Adrenal gland (tissue), 5 donors: ENCODE data around the gene ZNF763.

Source experiments
- CTCF ChIP-seq, 6 experiments: fragments of 450-650 bp in 4 of 6; fragments of 200-600 bp in 2 of 6; sonication (generic) in 1 of 6; IDR thresholded peaks; 1 replicate in 5 of 6; 2 replicates in 1 of 6; pipeline versions ENCODE4 v1.5.1 to v1.8.0; 2016 to 2021; ENCODE audit warnings: antibody characterized with exemption in 6 of 6, mild to moderate bottlenecking in 2 of 6, moderate library complexity in 1 of 6
- POLR2A ChIP-seq, 2 donors: fragments of 450-650 bp; IDR thresholded peaks; one replicate each; pipeline ENCODE4 v1.6.1; 2017; ENCODE audit warnings: antibody characterized with exemption in 2 of 2, mild to moderate bottlenecking in 2 of 2, moderate library complexity in 1 of 2
- donor health status: DM: no; HTN: no; CAD: no.

GRCh38 chr19:11971041-11971440, 6.2 kb downstream of the ZNF763 start:
- TF ChIP-seq CTCF (IDR thresholded peaks at IDR 0.05) = no peak
- TF ChIP-seq POLR2A (IDR thresholded peaks at IDR 0.05) = no peak
